GM12878 (cell line): ENCODE data around the gene ITGB8. TPM values are rescaled to one million over a fixed set of nuclear protein-coding genes. Genes with fewer than 3 reads are reported as not detected.

Source experiments
- ATAC-seq: fragments of 200-7000 bp; cut with Tn5 transposase; 3 replicates; pipeline ENCODE4 v1.9.1; 2020; ENCODE audit warnings: mild to moderate bottlenecking, moderate library complexity
- BruUV-seq: library from RNA; stranded (reverse); fragments of 400-500 nt; replicated peaks from 2 replicates; lab custom pipeline; 2021; lab: Mats Ljungman, UMichigan
- CTCF ChIA-PET: fragments of 300-600 bp; sonication (Branson Sonifier 250); formaldehyde crosslinking; extraction: SDS; loops from one replicate; lab custom pipeline; 2021; ENCODE audit warnings: inconsistent platforms; lab: Yijun Ruan, JAX
- POLR2A ChIA-PET: fragments of 350-600 bp; formaldehyde crosslinking; extraction: SDS; loops from one replicate; lab custom pipeline; 2021; ENCODE audit warnings: inconsistent platforms; lab: Charles Lee
- RAD21 ChIA-PET: fragments of 300-600 bp; sonication (Branson Sonifier 250); formaldehyde crosslinking; loops from one replicate; lab custom pipeline; 2023; ENCODE audit warnings: antibody characterized with exemption; ENCODE audit not compliant: unreplicated experiment; lab: Charles Lee
- SMC1A ChIA-PET: fragments of 300-600 bp; sonication (Branson Sonifier 250); formaldehyde crosslinking; loops from one replicate; lab custom pipeline; 2023; ENCODE audit not compliant: unreplicated experiment, uncharacterized antibody; lab: Charles Lee
- DNase-seq: peaks from one replicate; pipeline ENCODE4 v3.0.0-alpha.2; 2011; ENCODE audit warnings: low read depth, low spot score
- FAIRE-seq: peaks from 3 replicates; lab custom pipeline; 2011; peaks lifted over from hg19 to GRCh38; lab: Jason Lieb, UNC
- H2AFZ ChIP-seq: 2 replicates; pipeline ENCODE4 v1.6.0; 2011; ENCODE audit warnings: low read depth, low read length, control low read depth; ENCODE audit not compliant: control insufficient read depth
- H3K27ac ChIP-seq: 2 replicates; pipeline ENCODE4 v1.5.1; 2011; ENCODE audit warnings: control low read depth; ENCODE audit not compliant: control insufficient read depth, insufficient read depth
- H3K27me3 ChIP-seq, 2 experiments: replicated peaks in 1 of 2; 2 replicates each; pipeline versions ENCODE4 v1.6.0 to v1.6.1; 2011; ENCODE audit warnings: low read length in 1 of 2; ENCODE audit not compliant: control insufficient read depth in 2 of 2, insufficient read depth in 2 of 2
- H3K36me3 ChIP-seq, 2 experiments: 2 replicates each; pipeline ENCODE4 v1.5.1; 2011; ENCODE audit warnings: low read length in 1 of 2; ENCODE audit not compliant: control insufficient read depth in 2 of 2, insufficient read depth in 2 of 2
- H3K4me1 ChIP-seq: 2 replicates; pipeline ENCODE4 v1.6.1; 2011; ENCODE audit warnings: mild to moderate bottlenecking, low read length, moderate library complexity, mixed read lengths; ENCODE audit not compliant: control insufficient read depth, insufficient read depth
- H3K4me2 ChIP-seq: 2 replicates; pipeline ENCODE4 v1.6.0; 2011; ENCODE audit warnings: control low read depth; ENCODE audit not compliant: control insufficient read depth, insufficient read depth
- H3K4me3 ChIP-seq: fragments of 200-600 bp; sonication (generic); 2 replicates; pipeline ENCODE4 v1.5.1; 2016
- H3K79me2 ChIP-seq: 2 replicates; pipeline ENCODE4 v1.6.0; 2011; ENCODE audit warnings: low read length; ENCODE audit not compliant: control insufficient read depth, insufficient read depth
- H3K9ac ChIP-seq: 2 replicates; pipeline ENCODE4 v1.8.0; 2011; ENCODE audit warnings: low read length, control low read depth, mixed read lengths; ENCODE audit not compliant: control insufficient read depth, insufficient read depth
- H3K9me3 ChIP-seq: replicated peaks from 3 replicates; pipeline ENCODE4 v1.5.1; 2011; ENCODE audit warnings: mild to moderate bottlenecking, low read length; ENCODE audit not compliant: control insufficient read depth, insufficient read depth
- H4K20me1 ChIP-seq: 2 replicates; pipeline ENCODE4 v1.6.0; 2011; ENCODE audit not compliant: control insufficient read depth, insufficient read depth
- RB1 ChIP-seq: fragments of 450-650 bp; formaldehyde crosslinking; IDR thresholded peaks from 2 replicates; pipeline ENCODE4 v1.6.1; 2017; ENCODE audit warnings: mild to moderate bottlenecking, borderline replicate concordance
- REST ChIP-seq: IDR thresholded peaks from 2 replicates; pipeline ENCODE4 v1.6.1; 2012; ENCODE audit warnings: mild to moderate bottlenecking, low read depth, low read length
- WGBS: methylation state at CpG from one replicate; pipeline ENCODE4 v1.1.6; 2016; ENCODE audit warnings: low lambda C conversion rate; ENCODE audit not compliant: insufficient replicate concordance, insufficient coverage; ENCODE audit errors: missing lambda C conversion rate; 5-methylcytosine and 5-hydroxymethylcytosine counted together
- in situ Hi-C: fragments of 300-500 bp; cut with MboI; formaldehyde crosslinking; loops from 9 replicates; pipeline ENCODE4 v1.14.3; 2018; ENCODE audit warnings: mixed read lengths
- intact Hi-C: fragments of 100-400 bp; cut with micrococcal nuclease; formaldehyde crosslinking; loops from one replicate; pipeline ENCODE4 v1.14.2; 2022; ENCODE audit not compliant: unreplicated experiment
- polyA plus RNA-seq, 11 experiments: library from polyadenylated mRNA; depleted of rRNA in 4 of 11; unstranded in 6 of 11; stranded (reverse) in 5 of 11; fragments of >200 nt; fragmentation: Nextera tagmentation in 4 of 11; fragmentation: Illumina TruSeq in 1 of 11; extraction: Ambion mirVana in 4 of 11; extraction: Trizol in 1 of 11; gene quantifications; 1 replicate in 1 of 11; 2 replicates in 10 of 11; pipeline versions ENCODE4 v1.2.1 to v1.2.3, GENCODE V29; 2011 to 2016; ENCODE audit warnings: inconsistent platforms in 2 of 11, missing spikeins in 2 of 11, low read depth in 1 of 11
- total RNA-seq, 4 experiments: library from RNA; depleted of rRNA in 3 of 4; stranded (reverse); fragments of >200 nt in 3 of 4; fragmentation: Illumina TruSeq in 1 of 4; extraction: Trizol in 1 of 4; gene quantifications; 2 replicates each; pipeline versions ENCODE4 v1.2.1 to v1.2.3, GENCODE V29; 2013 to 2021

Gene ITGB8
- total and polyA plus RNA-seq, 10 of the 15 experiments (the other 5 are each of a cell fraction or from before 2014, with no cell fraction given), result 0.37 to 26.2 (median 1.5) TPM

- no peak for DNase-seq
- Histone ChIP-seq H3K36me3 (no peaks in the 10 kb centered on the region), H3K27me3 (no peaks in the 10 kb centered on the region), H3K9me3 (no peaks in the 10 kb centered on the region; the same call in 2 of the 3 replicates), H3K4me2 (no peak overlapping the region), H3K79me2 (no peaks in the 10 kb centered on the region), H3K4me1 (no peaks in the 10 kb centered on the region), H4K20me1 (no peaks in the 10 kb centered on the region), H3K27ac (no peak overlapping the region), H3K9ac (no peak overlapping the region), H3K4me3 (no peak overlapping the region), H2AFZ (no peak overlapping the region)
- in situ Hi-C loops (no loop called here), intact Hi-C loops (no loop called here)
- TF ChIP-seq RB1 (no peak), REST (0 out of 2 replicates have a peak, but pooled peaks have one; percentile 11)
- ATAC-seq, result no peak
- 12% methylated on average over 2 of the region's 2 CpGs for WGBS
- RAD21 ChIA-PET, result interaction anchor here (1.1 kb wide), 1 partner anchor 12 kb away, joined by 3 read pairs; no protein-coding TSS in a partner anchor
- no peak for FAIRE-seq
- POLR2A ChIA-PET, result interaction anchor here (0.6 kb wide), 1 partner anchor 65 kb away, joined by 3 read pairs; no protein-coding TSS in a partner anchor
- BruUV-seq, result no TSS peak
- SMC1A ChIA-PET, result interaction anchor here (0.7 to 1.6 kb wide), 6 partner anchors 10 to 632 kb away, joined by 3 to 4 read pairs (median 3); no protein-coding TSS in a partner anchor
- CTCF ChIA-PET, result no interaction called here
Observed at GRCh38 chr7:20348125-20348807, 17.6 kb downstream of the ITGB8 start.
